Liver (tissue), 9 donors: ENCODE results near the gene ME1. TPM values are rescaled to one million over a fixed set of nuclear protein-coding genes. Genes with fewer than 3 reads are reported as not detected.

Experiments
- DNase-seq: peaks from one replicate; pipeline ENCODE4 v3.0.0-alpha.2; 2017; ENCODE audit warnings: low spot score
- H3K27ac ChIP-seq, 2 donors: one replicate each; pipeline ENCODE4 v1.7.0; 2013; ENCODE audit warnings: inconsistent platforms in 2 of 2, low read length in 2 of 2, control low read depth in 1 of 2, low read depth in 1 of 2, mild to moderate bottlenecking in 1 of 2
- H3K27me3 ChIP-seq, 4 donors: one replicate each; pipeline versions ENCODE4 v1.6.1 to v1.7.0; 2013; ENCODE audit warnings: low read length in 3 of 4, inconsistent platforms in 1 of 4, mild to moderate bottlenecking in 1 of 4, moderate library complexity in 1 of 4; ENCODE audit not compliant: control insufficient read depth in 4 of 4, insufficient read depth in 4 of 4
- H3K36me3 ChIP-seq, 4 donors: one replicate each; pipeline versions ENCODE4 v1.6.1 to v1.7.0; 2013; ENCODE audit warnings: low read length in 3 of 4, mild to moderate bottlenecking in 3 of 4, low read depth in 1 of 4, moderate library complexity in 1 of 4; ENCODE audit not compliant: control insufficient read depth in 4 of 4, insufficient read depth in 3 of 4
- H3K4me1 ChIP-seq, 4 donors: one replicate each; pipeline versions ENCODE4 v1.6.1 to v1.7.0; 2013; ENCODE audit warnings: low read length in 3 of 4, mild to moderate bottlenecking in 3 of 4, moderate library complexity in 1 of 4; ENCODE audit not compliant: control insufficient read depth in 4 of 4, insufficient read depth in 4 of 4
- H3K4me3 ChIP-seq, 3 donors: one replicate each; pipeline versions ENCODE4 v1.6.1 to v1.7.0; 2013; ENCODE audit warnings: low read length in 3 of 3, control low read depth in 1 of 3, low read depth in 1 of 3, mild to moderate bottlenecking in 1 of 3
- H3K9ac ChIP-seq, 2 donors: one replicate each; pipeline ENCODE4 v1.7.0; 2013; ENCODE audit warnings: low read length in 2 of 2, mild to moderate bottlenecking in 2 of 2, moderate library complexity in 2 of 2, control low read depth in 1 of 2, low read depth in 1 of 2
- H3K9me3 ChIP-seq, 4 donors: one replicate each; pipeline versions ENCODE4 v1.6.1 to v1.7.0; 2013; ENCODE audit warnings: low read length in 3 of 4; ENCODE audit not compliant: control insufficient read depth in 4 of 4
- ATF3 ChIP-seq: IDR thresholded peaks from 2 replicates; pipeline ENCODE4 v1.6.1; 2016; ENCODE audit warnings: antibody characterized with exemption
- EGR1 ChIP-seq, 2 donors: IDR thresholded peaks; 2 replicates each; pipeline ENCODE4 v1.6.1; 2016 to 2018; ENCODE audit warnings: antibody characterized with exemption in 2 of 2, low read depth in 2 of 2
- FOXA1 ChIP-seq: IDR thresholded peaks from 2 replicates; pipeline ENCODE4 v1.6.1; 2016; ENCODE audit warnings: antibody characterized with exemption
- FOXA2 ChIP-seq: IDR thresholded peaks from 2 replicates; pipeline ENCODE4 v1.6.1; 2016; ENCODE audit warnings: antibody characterized with exemption
- GABPA ChIP-seq, 2 donors: IDR thresholded peaks in 1 of 2; conservative IDR thresholded peaks in 1 of 2; 2 replicates each; pipeline ENCODE4 v1.6.1; 2016; ENCODE audit warnings: antibody characterized with exemption in 2 of 2, mild to moderate bottlenecking in 1 of 2, moderate library complexity in 1 of 2
- HNF4A ChIP-seq, 2 donors: conservative IDR thresholded peaks; 2 replicates each; pipeline ENCODE4 v1.6.1; 2016; ENCODE audit warnings: antibody characterized with exemption in 2 of 2, mild to moderate bottlenecking in 2 of 2
- HNF4G ChIP-seq: IDR thresholded peaks from 2 replicates; pipeline ENCODE4 v1.6.1; 2016; ENCODE audit warnings: antibody characterized with exemption
- JUND ChIP-seq, 2 donors: IDR thresholded peaks; 2 replicates each; pipeline ENCODE4 v1.6.1; 2016; ENCODE audit warnings: antibody characterized with exemption in 2 of 2
- MAX ChIP-seq: IDR thresholded peaks from 2 replicates; pipeline ENCODE4 v1.6.1; 2016; ENCODE audit warnings: antibody characterized with exemption
- NR2F2 ChIP-seq: IDR thresholded peaks from 2 replicates; pipeline ENCODE4 v1.6.1; 2016; ENCODE audit warnings: antibody characterized with exemption
- RAD21 ChIP-seq, 2 donors: IDR thresholded peaks; 2 replicates each; pipeline ENCODE4 v1.6.1; 2016; ENCODE audit warnings: antibody characterized with exemption in 2 of 2, mild to moderate bottlenecking in 2 of 2
- RXRA ChIP-seq, 2 donors: IDR thresholded peaks; 2 replicates each; pipeline ENCODE4 v1.6.1; 2017 to 2018; ENCODE audit warnings: antibody characterized with exemption in 2 of 2, mild to moderate bottlenecking in 1 of 2
- SP1 ChIP-seq: IDR thresholded peaks from 2 replicates; pipeline ENCODE4 v1.6.1; 2018; ENCODE audit warnings: antibody characterized with exemption, mild to moderate bottlenecking
- TAF1 ChIP-seq: conservative IDR thresholded peaks from 2 replicates; pipeline ENCODE4 v1.6.1; 2016; ENCODE audit warnings: antibody characterized with exemption, mild to moderate bottlenecking
- YY1 ChIP-seq: IDR thresholded peaks from 2 replicates; pipeline ENCODE4 v1.6.1; 2016; ENCODE audit warnings: antibody characterized with exemption, mild to moderate bottlenecking
- ZBTB33 ChIP-seq: IDR thresholded peaks from 2 replicates; pipeline ENCODE4 v1.6.1; 2016; ENCODE audit warnings: antibody characterized with exemption
- WGBS: extraction: QIAGEN DNeasy Blood & Tissue Kit; methylation state at CpG from one replicate; pipeline ENCODE4 v1.1.7; 2013; 5-methylcytosine and 5-hydroxymethylcytosine counted together
- polyA plus RNA-seq, 2 donors: library from polyadenylated mRNA; stranded (reverse) in 1 of 2; unstranded in 1 of 2; fragments of 200-250 nt in 1 of 2; fragments of >200 nt in 1 of 2; fragmentation: Nextera tagmentation in 1 of 2; extraction: Ambion mirVana in 1 of 2; gene quantifications; one replicate each; pipeline versions ENCODE4 v1.2.1 to v1.2.3, GENCODE V29; 2013 to 2015
- total RNA-seq, 2 donors: library from RNA; depleted of rRNA; stranded (reverse); fragments of >200 nt; gene quantifications; one replicate each; pipeline ENCODE4 v1.2.3, GENCODE V29; 2014
- TF ChIP-seq, protein P1 (sequence below): fragments of 150-350 bp; IDR thresholded peaks from 2 replicates; pipeline ENCODE4 v1.5.1; 2017; ENCODE audit warnings: improper control_type of control experiment, low read depth, low read length; ENCODE audit not compliant: missing input control
- TF ChIP-seq, protein P2 (sequence below): IDR thresholded peaks from 2 replicates; pipeline ENCODE4 v1.6.1; 2016; ENCODE audit warnings: antibody characterized with exemption, mild to moderate bottlenecking
- donor health status: healthy.
- donor health status: healthy.
- donor health status: healthy.
- donor health status: healthy.
- donor health status: healthy.

The ME1 gene
- total and polyA plus RNA-seq, 4 donors, result 4.3 to 7.8 (median 5.5) TPM

DNA sequence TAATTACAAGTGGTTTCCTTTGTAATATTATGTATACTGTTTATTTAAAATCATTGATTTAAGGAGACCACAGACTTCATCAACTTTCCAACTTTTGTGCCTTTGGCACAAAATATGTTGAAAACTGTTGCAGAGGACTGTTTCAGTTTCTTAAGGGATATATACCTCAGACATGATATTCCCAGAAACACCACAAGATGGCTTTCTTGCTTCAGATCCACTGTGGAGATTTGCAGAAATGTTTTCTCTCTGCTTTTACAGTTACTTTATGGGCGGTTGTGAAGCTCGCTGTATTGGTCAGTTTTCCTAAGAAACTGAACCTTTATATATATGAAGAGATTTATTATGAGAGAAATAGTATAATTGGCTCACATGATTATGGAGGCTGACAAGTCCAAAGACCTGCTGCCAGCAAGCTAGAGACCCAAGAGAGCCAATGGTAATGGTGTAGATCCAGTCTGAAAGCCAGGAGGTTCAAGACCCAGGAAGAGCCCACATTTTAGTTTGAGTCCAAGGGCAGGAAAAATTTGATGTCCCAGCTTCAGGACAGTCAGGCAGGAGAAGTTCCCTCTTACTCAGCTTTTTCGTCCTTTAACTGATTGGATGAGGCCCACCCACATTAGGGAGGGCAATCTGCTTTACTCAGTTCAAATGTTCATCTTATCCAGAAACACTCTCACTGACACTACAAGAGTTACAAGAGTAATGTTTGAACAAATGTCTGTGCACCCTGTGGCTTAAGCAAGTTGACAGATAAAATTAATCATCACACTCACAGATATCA lies 12.8 kb downstream of the ME1 start:
- Histone ChIP-seq H3K36me3 (no peaks in the 10 kb centered on the region), H3K4me1 (peaks cover 0 to 2% (median 0%) of the 10 kb centered on the region in 4 donors), H3K9me3 (no peaks in the 10 kb centered on the region), H3K9ac (no peak overlapping the region), H3K27me3 (no peaks in the 10 kb centered on the region), H3K4me3 (no peak overlapping the region), H3K27ac (no peak overlapping the region)
- no peak for DNase-seq
- WGBS, result 76% methylated on average over 3 of the region's 3 CpGs
- TF ChIP-seq MAX (no peak), NR2F2 (no peak), HNF4G (no peak), SP1 (no peak), JUND (IDR thresholded peaks at IDR 0.05) (no peak), ATF3 (no peak), RXRA (IDR thresholded peaks at IDR 0.05) (no peak), FOXA1 (no peak), ZBTB33 (no peak), EGR1 (IDR thresholded peaks at IDR 0.05; ENCODE audit: low read depth in 2 of 2) (no peak), FOXA2 (no peak), GABPA (IDR thresholded peaks at IDR 0.05 in 1 of 2, conservative IDR thresholded peaks at IDR 0.05 in 1 of 2) (no peak), YY1 (no peak), RAD21 (IDR thresholded peaks at IDR 0.05) (peak; percentile 89 to 96), TAF1 (no peak)
- TF ChIP-seq, protein P1, sequence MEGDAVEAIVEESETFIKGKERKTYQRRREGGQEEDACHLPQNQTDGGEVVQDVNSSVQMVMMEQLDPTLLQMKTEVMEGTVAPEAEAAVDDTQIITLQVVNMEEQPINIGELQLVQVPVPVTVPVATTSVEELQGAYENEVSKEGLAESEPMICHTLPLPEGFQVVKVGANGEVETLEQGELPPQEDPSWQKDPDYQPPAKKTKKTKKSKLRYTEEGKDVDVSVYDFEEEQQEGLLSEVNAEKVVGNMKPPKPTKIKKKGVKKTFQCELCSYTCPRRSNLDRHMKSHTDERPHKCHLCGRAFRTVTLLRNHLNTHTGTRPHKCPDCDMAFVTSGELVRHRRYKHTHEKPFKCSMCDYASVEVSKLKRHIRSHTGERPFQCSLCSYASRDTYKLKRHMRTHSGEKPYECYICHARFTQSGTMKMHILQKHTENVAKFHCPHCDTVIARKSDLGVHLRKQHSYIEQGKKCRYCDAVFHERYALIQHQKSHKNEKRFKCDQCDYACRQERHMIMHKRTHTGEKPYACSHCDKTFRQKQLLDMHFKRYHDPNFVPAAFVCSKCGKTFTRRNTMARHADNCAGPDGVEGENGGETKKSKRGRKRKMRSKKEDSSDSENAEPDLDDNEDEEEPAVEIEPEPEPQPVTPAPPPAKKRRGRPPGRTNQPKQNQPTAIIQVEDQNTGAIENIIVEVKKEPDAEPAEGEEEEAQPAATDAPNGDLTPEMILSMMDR, result peak; percentile 70

GRCh38 chr6:83413068-83413467 lies 17.8 kb downstream of the ME1 start:
- 46% methylated on average over 2 of the region's 2 CpGs for WGBS
- TF ChIP-seq MAX (no peak), RXRA (IDR thresholded peaks at IDR 0.05) (peak in 1 of 2 donors; percentile 32), TAF1 (no peak), YY1 (no peak), SP1 (peak; percentile 20), HNF4A (conservative IDR thresholded peaks at IDR 0.05) (peak; percentile 52 to 74), RAD21 (IDR thresholded peaks at IDR 0.05) (peak in 1 of 2 donors; percentile 49), ATF3 (no peak), NR2F2 (no peak), GABPA (IDR thresholded peaks at IDR 0.05 in 1 of 2, conservative IDR thresholded peaks at IDR 0.05 in 1 of 2) (no peak), FOXA1 (no peak), FOXA2 (no peak), HNF4G (no peak), ZBTB33 (no peak)
- TF ChIP-seq, protein P2, sequence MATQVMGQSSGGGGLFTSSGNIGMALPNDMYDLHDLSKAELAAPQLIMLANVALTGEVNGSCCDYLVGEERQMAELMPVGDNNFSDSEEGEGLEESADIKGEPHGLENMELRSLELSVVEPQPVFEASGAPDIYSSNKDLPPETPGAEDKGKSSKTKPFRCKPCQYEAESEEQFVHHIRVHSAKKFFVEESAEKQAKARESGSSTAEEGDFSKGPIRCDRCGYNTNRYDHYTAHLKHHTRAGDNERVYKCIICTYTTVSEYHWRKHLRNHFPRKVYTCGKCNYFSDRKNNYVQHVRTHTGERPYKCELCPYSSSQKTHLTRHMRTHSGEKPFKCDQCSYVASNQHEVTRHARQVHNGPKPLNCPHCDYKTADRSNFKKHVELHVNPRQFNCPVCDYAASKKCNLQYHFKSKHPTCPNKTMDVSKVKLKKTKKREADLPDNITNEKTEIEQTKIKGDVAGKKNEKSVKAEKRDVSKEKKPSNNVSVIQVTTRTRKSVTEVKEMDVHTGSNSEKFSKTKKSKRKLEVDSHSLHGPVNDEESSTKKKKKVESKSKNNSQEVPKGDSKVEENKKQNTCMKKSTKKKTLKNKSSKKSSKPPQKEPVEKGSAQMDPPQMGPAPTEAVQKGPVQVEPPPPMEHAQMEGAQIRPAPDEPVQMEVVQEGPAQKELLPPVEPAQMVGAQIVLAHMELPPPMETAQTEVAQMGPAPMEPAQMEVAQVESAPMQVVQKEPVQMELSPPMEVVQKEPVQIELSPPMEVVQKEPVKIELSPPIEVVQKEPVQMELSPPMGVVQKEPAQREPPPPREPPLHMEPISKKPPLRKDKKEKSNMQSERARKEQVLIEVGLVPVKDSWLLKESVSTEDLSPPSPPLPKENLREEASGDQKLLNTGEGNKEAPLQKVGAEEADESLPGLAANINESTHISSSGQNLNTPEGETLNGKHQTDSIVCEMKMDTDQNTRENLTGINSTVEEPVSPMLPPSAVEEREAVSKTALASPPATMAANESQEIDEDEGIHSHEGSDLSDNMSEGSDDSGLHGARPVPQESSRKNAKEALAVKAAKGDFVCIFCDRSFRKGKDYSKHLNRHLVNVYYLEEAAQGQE, result no peak

More at GRCh38 chr6:83413068-83413467, 17.8 kb downstream of the ME1 start:
- H3K9ac ChIP-seq, result no peak overlapping the region
- no peak overlapping the region for H3K27ac ChIP-seq
- no peaks in the 10 kb centered on the region for H3K27me3 ChIP-seq
- DNase-seq, result no peak
- H3K36me3 ChIP-seq, result no peaks in the 10 kb centered on the region
- H3K4me1 ChIP-seq, result peaks cover 0 to 2% (median 0%) of the 10 kb centered on the region in 4 donors
- no peak overlapping the region for H3K4me3 ChIP-seq
- H3K9me3 ChIP-seq, result no peaks in the 10 kb centered on the region
